B cell (primary cell): ENCODE measurements around the gene OR4X2. TPM values are rescaled to one million over a fixed set of nuclear protein-coding genes. Genes with fewer than 3 reads are reported as not detected.

Source experiments
- ATAC-seq: fragments of 200-7000 bp; cut with Tn5 transposase; one replicate; pipeline ENCODE4 v1.10.0; 2021; ENCODE audit warnings: low read depth, mild to moderate bottlenecking, moderate number of reproducible peaks, moderate library complexity
- CTCF ChIA-PET: fragments of 350-600 bp; sonication (Branson Sonifier 250); formaldehyde crosslinking; loops from one replicate; lab custom pipeline; 2021; ENCODE audit warnings: antibody characterized with exemption, inconsistent platforms; lab: Charles Lee
- POLR2A ChIA-PET: fragments of 350-600 bp; sonication (Branson Sonifier 250); formaldehyde crosslinking; loops from one replicate; lab custom pipeline; 2021; ENCODE audit warnings: antibody characterized with exemption; lab: Charles Lee
- DNase-seq: peaks from one replicate; pipeline ENCODE4 v3.0.0; 2013
- H2AFZ ChIP-seq: 2 replicates; pipeline ENCODE4 v1.6.1; 2012; ENCODE audit warnings: mild to moderate bottlenecking, low read depth, low read length; ENCODE audit not compliant: insufficient read depth, poor library complexity, severe bottlenecking
- H3K27ac ChIP-seq, 2 donors: 1 replicate in 1 of 2; 2 replicates in 1 of 2; pipeline ENCODE4 v1.5.1; 2012 to 2013; ENCODE audit warnings: low read length in 2 of 2, mild to moderate bottlenecking in 2 of 2, moderate library complexity in 1 of 2
- H3K27me3 ChIP-seq, 4 experiments: fragments of 200-600 bp in 1 of 4; sonication (generic) in 1 of 4; replicated peaks in 1 of 4; 1 replicate in 2 of 4; 2 replicates in 2 of 4; pipeline versions ENCODE4 v1.6.1 to v1.7.0; 2013 to 2016; ENCODE audit warnings: low read length in 3 of 4, mild to moderate bottlenecking in 2 of 4, mixed read lengths in 1 of 4, moderate library complexity in 1 of 4; ENCODE audit not compliant: insufficient read depth in 4 of 4, control insufficient read depth in 3 of 4; ENCODE audit errors: control extremely low read depth in 1 of 4
- H3K36me3 ChIP-seq, 2 experiments: replicated peaks in 1 of 2; 1 replicate in 1 of 2; 2 replicates in 1 of 2; pipeline versions ENCODE4 v1.6.1 to v1.7.1; 2013; ENCODE audit warnings: low read length in 1 of 2; ENCODE audit not compliant: insufficient read depth in 2 of 2, control insufficient read depth in 1 of 2; ENCODE audit errors: control extremely low read depth in 1 of 2, extremely low read depth in 1 of 2
- H3K4me1 ChIP-seq, 2 donors: fragments of 200-600 bp in 1 of 2; sonication (generic) in 1 of 2; 1 replicate in 1 of 2; 2 replicates in 1 of 2; pipeline versions ENCODE4 v1.5.1 to v1.6.1; 2013 to 2017; ENCODE audit warnings: low read length in 2 of 2; ENCODE audit not compliant: control insufficient read depth in 2 of 2, insufficient read depth in 2 of 2
- H3K4me2 ChIP-seq: replicated peaks from 2 replicates; pipeline ENCODE3; 2012; ENCODE audit warnings: mild to moderate bottlenecking, low read depth, low read length; ENCODE audit not compliant: poor library complexity, severe bottlenecking
- H3K4me3 ChIP-seq, 5 experiments: fragments of 200-600 bp in 1 of 5; sonication (generic) in 1 of 5; 1 replicate in 3 of 5; 2 replicates in 2 of 5; pipeline versions ENCODE4 v1.5.1 to v1.7.0; 2011 to 2016; ENCODE audit warnings: low read length in 4 of 5, mild to moderate bottlenecking in 4 of 5, low read depth in 2 of 5, control low read depth in 1 of 5, moderate library complexity in 1 of 5; ENCODE audit not compliant: insufficient read depth in 1 of 5; ENCODE audit errors: control extremely low read depth in 1 of 5, extremely low read depth in 1 of 5
- H3K79me2 ChIP-seq: fragments of 200-600 bp; sonication (generic); one replicate; pipeline ENCODE4 v1.6.0; 2016; ENCODE audit warnings: low read length; ENCODE audit not compliant: control insufficient read depth, insufficient read depth
- H3K9ac ChIP-seq: fragments of 200-600 bp; sonication (generic); 2 replicates; pipeline ENCODE4 v1.6.1; 2017; ENCODE audit warnings: mild to moderate bottlenecking, low read length, moderate library complexity
- H3K9me3 ChIP-seq, 3 donors: one replicate each; pipeline versions ENCODE4 v1.6.1 to v1.7.1; 2013; ENCODE audit warnings: low read length in 2 of 3; ENCODE audit not compliant: control insufficient read depth in 2 of 3, insufficient read depth in 1 of 3; ENCODE audit errors: control extremely low read depth in 1 of 3
- H4K20me1 ChIP-seq: 2 replicates; pipeline ENCODE4 v1.6.0; 2012; ENCODE audit warnings: mild to moderate bottlenecking, low read length; ENCODE audit not compliant: insufficient read depth, control insufficient read depth, poor library complexity, severe bottlenecking
- H3K27ac Mint-ChIP-seq: one replicate; pipeline ENCODE4 v1.8.0; 2021; ENCODE audit warnings: mixed read lengths
- H3K27me3 Mint-ChIP-seq: one replicate; pipeline ENCODE4 v1.8.0; 2021; ENCODE audit warnings: mixed read lengths
- H3K4me1 Mint-ChIP-seq: one replicate; pipeline ENCODE4 v1.8.0; 2021; ENCODE audit warnings: mixed read lengths
- H3K4me3 Mint-ChIP-seq: one replicate; pipeline ENCODE4 v1.8.0; 2021; ENCODE audit warnings: mixed read lengths
- H3K9me3 Mint-ChIP-seq: one replicate; pipeline ENCODE4 v1.8.0; 2022; ENCODE audit warnings: mixed read lengths; ENCODE audit not compliant: insufficient read depth
- EZH2 ChIP-seq: IDR thresholded peaks from 2 replicates; pipeline ENCODE4 v1.6.1; 2012; ENCODE audit warnings: borderline replicate concordance, low read depth, mild to moderate bottlenecking, moderate library complexity, low read length; ENCODE audit not compliant: insufficient read depth, poor library complexity, severe bottlenecking
- WGBS: methylation state at CpG from one replicate; pipeline ENCODE4 v1.1.5; 2013; ENCODE audit warnings: missing lambda C conversion rate; ENCODE audit not compliant: insufficient coverage; 5-methylcytosine and 5-hydroxymethylcytosine counted together
- intact Hi-C: fragments of 100-400 bp; cut with micrococcal nuclease; formaldehyde crosslinking; loops from one replicate; pipeline ENCODE4 v1.10.0; 2022
- polyA plus RNA-seq: library from polyadenylated mRNA; depleted of rRNA; stranded (reverse); fragments of >200 nt; gene quantifications from 2 replicates; pipeline ENCODE4 v1.2.3, GENCODE V29; 2012
- total RNA-seq, 2 donors: library from RNA; stranded (reverse); fragments of 120-200 nt in 1 of 2; gene quantifications; 1 replicate in 1 of 2; 2 replicates in 1 of 2; pipeline versions ENCODE4 v1.2.3 to v1.2.4, GENCODE V29; 2013 to 2022
- TF ChIP-seq, protein P1 (sequence below): fragments of 200-600 bp; IDR thresholded peaks from one replicate; pipeline ENCODE4 v1.8.0; 2022; ENCODE audit warnings: antibody characterized with exemption, mild to moderate bottlenecking

The OR4X2 gene
- total and polyA plus RNA-seq, 2 donors (not counting 1 experiment from before 2014, with no cell fraction given): not detected

DNA sequence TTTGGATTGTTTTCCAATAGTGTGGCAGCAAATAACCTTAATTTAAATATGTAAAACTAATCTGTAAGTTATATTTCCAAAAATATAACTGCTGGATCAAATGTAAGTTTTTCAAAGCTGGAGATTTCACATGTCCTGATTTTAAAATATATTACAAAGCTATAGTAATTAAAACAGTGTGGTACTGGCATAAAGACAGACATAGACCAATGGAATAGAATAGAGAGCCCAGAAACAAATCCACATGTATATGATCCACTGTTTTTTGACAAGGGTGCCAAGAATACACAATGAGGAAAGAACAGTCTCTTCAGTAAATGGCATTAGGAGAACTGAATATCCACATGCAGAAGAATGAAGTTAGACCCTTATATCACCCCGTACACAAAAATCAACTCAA is 4.0 kb downstream of the OR4X2 start:
- no peak overlapping the region for H3K4me3 Mint-ChIP-seq
- ATAC-seq: no peak
- H3K27me3 Mint-ChIP-seq: peaks cover 27% of the 10 kb centered on the region
- H3K27ac Mint-ChIP-seq: no peak overlapping the region
- Histone ChIP-seq H3K9ac (no peak overlapping the region), H3K4me3 (no peak overlapping the region), H3K4me2 (no peak overlapping the region), H3K79me2 (no peaks in the 10 kb centered on the region), H3K4me1 (no peaks in the 10 kb centered on the region), H3K27ac (no peak overlapping the region), H3K9me3 (peaks cover 3 to 7% (median 4%) of the 10 kb centered on the region in 3 donors), H4K20me1 (no peaks in the 10 kb centered on the region), H3K27me3 (no peaks in the 10 kb centered on the region), H2AFZ (no peak overlapping the region), H3K36me3 (no peaks in the 10 kb centered on the region)
- intact Hi-C loops: no loop called here
- peaks cover 11% of the 10 kb centered on the region for H3K9me3 Mint-ChIP-seq
- H3K4me1 Mint-ChIP-seq: no peaks in the 10 kb centered on the region
- POLR2A ChIA-PET: no interaction called here
- no CpG with 5 or more reads among the region's 1 CpG for WGBS
- TF ChIP-seq EZH2: no peak
- TF ChIP-seq, protein P1, sequence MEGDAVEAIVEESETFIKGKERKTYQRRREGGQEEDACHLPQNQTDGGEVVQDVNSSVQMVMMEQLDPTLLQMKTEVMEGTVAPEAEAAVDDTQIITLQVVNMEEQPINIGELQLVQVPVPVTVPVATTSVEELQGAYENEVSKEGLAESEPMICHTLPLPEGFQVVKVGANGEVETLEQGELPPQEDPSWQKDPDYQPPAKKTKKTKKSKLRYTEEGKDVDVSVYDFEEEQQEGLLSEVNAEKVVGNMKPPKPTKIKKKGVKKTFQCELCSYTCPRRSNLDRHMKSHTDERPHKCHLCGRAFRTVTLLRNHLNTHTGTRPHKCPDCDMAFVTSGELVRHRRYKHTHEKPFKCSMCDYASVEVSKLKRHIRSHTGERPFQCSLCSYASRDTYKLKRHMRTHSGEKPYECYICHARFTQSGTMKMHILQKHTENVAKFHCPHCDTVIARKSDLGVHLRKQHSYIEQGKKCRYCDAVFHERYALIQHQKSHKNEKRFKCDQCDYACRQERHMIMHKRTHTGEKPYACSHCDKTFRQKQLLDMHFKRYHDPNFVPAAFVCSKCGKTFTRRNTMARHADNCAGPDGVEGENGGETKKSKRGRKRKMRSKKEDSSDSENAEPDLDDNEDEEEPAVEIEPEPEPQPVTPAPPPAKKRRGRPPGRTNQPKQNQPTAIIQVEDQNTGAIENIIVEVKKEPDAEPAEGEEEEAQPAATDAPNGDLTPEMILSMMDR: no peak
- CTCF ChIA-PET: no interaction called here
- no peak for DNase-seq

DNA sequence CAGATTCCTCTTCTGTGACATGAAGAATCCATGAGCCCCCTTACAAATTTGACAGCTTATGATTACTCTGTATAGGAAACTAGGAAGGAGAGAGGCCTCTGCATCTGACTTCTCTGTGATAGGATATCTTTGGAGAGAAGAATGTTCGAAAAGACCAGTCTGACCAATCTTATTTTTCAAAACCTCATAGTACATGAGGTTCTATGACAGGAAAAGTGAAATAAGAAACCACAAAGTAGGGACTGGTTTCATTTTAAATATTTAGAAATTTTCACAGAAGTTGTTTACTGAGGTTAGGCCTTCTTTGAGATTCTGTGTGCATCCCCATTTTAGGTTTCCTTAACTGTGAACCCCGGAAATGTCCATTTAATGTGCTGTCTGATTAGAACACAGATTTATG is 16.7 kb downstream of the OR4X2 start:
- no peaks in the 10 kb centered on the region for H4K20me1 ChIP-seq
- no peaks in the 10 kb centered on the region for H3K9me3 ChIP-seq
- peaks cover 0 to 8% (median 1%) of the 10 kb centered on the region in 4 experiments for H3K27me3 ChIP-seq
- intact Hi-C loops: no loop called here
- H3K4me2 ChIP-seq: no peak overlapping the region
- no peaks in the 10 kb centered on the region for H3K4me1 Mint-ChIP-seq
- ChIA-PET CTCF (no interaction called here), POLR2A (no interaction called here)
- H3K4me3 ChIP-seq: no peak overlapping the region
- ATAC-seq (no peak), DNase-seq (no peak)
- no peak overlapping the region for H3K9ac ChIP-seq
- no peaks in the 10 kb centered on the region for H3K36me3 ChIP-seq
- no peak overlapping the region for H3K4me3 Mint-ChIP-seq
- no peaks in the 10 kb centered on the region for H3K79me2 ChIP-seq
- H3K27ac ChIP-seq: no peak overlapping the region
- H2AFZ ChIP-seq: no peak overlapping the region
- no peaks in the 10 kb centered on the region for H3K4me1 ChIP-seq
- peaks cover 24% of the 10 kb centered on the region for H3K27me3 Mint-ChIP-seq
- no peaks in the 10 kb centered on the region for H3K9me3 Mint-ChIP-seq
- no peak overlapping the region for H3K27ac Mint-ChIP-seq
- no CpG with 5 or more reads among the region's 2 CpGs for WGBS
- no peak for TF ChIP-seq EZH2
